ENCODE measurements around the gene LRRC72. TPM values are rescaled to one million over a fixed set of nuclear protein-coding genes. Genes with fewer than 3 reads are reported as not detected.

LRRC72 gene
- total and polyA plus RNA-seq, 12 donors = not detected

DNA sequence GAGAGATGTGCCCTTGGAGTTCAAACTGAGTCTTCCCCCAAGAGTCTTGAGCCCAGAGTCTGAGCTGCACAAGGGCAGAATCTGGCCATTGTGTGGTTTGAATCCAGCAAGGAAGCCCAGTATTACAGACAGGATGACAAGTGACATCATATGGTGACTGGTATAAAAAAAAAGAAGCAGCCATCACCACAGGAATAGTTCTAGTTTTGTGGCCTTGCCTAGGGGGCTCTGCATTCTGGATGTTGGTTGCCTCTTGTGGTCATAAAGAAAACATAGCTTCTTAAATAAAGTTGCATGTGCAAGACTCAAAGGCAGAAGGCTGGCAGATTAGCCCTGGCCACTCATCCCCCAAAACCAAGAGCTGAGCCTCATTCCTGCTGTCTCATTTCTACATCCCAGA, 16.8 kb upstream of the LRRC72 start:
- intact Hi-C loops (cut with DNase I) = no loop called here
- no peak overlapping the region for H3K27ac ChIP-seq
- no peaks in the 10 kb centered on the region for H3K36me3 ChIP-seq (replicated peaks in 1 of 2)
- TF ChIP-seq, protein P1, sequence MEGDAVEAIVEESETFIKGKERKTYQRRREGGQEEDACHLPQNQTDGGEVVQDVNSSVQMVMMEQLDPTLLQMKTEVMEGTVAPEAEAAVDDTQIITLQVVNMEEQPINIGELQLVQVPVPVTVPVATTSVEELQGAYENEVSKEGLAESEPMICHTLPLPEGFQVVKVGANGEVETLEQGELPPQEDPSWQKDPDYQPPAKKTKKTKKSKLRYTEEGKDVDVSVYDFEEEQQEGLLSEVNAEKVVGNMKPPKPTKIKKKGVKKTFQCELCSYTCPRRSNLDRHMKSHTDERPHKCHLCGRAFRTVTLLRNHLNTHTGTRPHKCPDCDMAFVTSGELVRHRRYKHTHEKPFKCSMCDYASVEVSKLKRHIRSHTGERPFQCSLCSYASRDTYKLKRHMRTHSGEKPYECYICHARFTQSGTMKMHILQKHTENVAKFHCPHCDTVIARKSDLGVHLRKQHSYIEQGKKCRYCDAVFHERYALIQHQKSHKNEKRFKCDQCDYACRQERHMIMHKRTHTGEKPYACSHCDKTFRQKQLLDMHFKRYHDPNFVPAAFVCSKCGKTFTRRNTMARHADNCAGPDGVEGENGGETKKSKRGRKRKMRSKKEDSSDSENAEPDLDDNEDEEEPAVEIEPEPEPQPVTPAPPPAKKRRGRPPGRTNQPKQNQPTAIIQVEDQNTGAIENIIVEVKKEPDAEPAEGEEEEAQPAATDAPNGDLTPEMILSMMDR (IDR thresholded peaks at IDR 0.05) = no peak
- TF ChIP-seq POLR2A (IDR thresholded peaks at IDR 0.05) = no peak
- H3K4me3 ChIP-seq = no peak overlapping the region
- no peaks in the 10 kb centered on the region for H3K9me3 ChIP-seq (replicated peaks in 1 of 3)
- no peaks in the 10 kb centered on the region for H3K27me3 ChIP-seq
- DNase-seq = no peak
- no peaks in the 10 kb centered on the region for H3K4me1 ChIP-seq (replicated peaks in 1 of 2)

DNA sequence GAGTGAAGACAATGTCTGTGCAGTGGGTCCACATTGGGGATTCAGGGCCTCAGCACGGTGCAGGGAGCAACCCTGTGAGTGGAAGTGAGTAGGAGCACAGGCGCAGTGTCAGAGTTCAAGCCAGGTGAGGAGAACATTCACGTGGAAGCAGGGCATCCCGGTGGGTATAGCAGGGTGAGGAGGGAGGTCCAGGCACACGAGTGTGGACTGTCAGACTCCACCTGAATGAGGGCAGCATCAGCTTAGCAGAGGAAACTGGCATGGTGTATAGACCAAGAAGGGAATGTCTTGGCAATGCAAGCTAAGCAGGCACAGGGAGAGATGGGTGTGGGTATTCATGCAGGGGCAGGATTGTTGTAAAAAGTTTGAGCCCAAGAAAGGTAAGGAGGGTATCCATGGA, 15.3 kb upstream of the LRRC72 start:
- no peak for TF ChIP-seq POLR2A (IDR thresholded peaks at IDR 0.05)
- TF ChIP-seq, protein P1 (IDR thresholded peaks at IDR 0.05) = no peak
- no peak overlapping the region for H3K4me3 ChIP-seq
- no peaks in the 10 kb centered on the region for H3K36me3 ChIP-seq (replicated peaks in 1 of 2)
- 66 to 85% (median 80%) methylated on average over 5 of the region's 5 CpGs for WGBS, 4 donors
- intact Hi-C loops (cut with DNase I) = no loop called here
- H3K27me3 ChIP-seq = no peaks in the 10 kb centered on the region
- no peaks in the 10 kb centered on the region for H3K9me3 ChIP-seq (replicated peaks in 1 of 3)
- DNase-seq = no peak
- H3K27ac ChIP-seq = no peak overlapping the region
- no peaks in the 10 kb centered on the region for H3K4me1 ChIP-seq (replicated peaks in 1 of 2)

DNA sequence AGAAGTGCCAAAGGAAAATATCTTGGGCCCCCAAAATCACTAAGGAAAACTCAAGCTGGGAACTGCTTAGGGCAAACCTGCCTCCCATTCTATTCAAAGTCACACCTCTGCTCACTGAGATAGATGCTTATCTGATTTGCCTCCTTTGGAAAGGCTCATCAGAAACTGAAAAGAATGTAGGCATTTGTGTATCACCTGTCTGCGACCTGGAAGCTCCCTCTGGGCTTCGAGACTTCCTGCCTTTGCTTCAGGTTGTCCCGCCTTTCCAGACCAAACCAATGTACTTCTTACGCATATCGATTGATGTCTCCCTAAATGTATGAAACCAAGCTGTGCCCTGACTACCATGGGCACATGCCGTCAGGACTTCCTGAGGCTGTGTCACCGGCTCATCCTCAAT, 14.5 kb upstream of the LRRC72 start:
- TF ChIP-seq, protein P1 (IDR thresholded peaks at IDR 0.05) = no peak
- TF ChIP-seq POLR2A (IDR thresholded peaks at IDR 0.05) = no peak
- 79 to 93% (median 88%) methylated on average over 7 of the region's 7 CpGs for WGBS, 4 donors
- Histone ChIP-seq H3K4me3 (no peak overlapping the region), H3K9me3 (replicated peaks in 1 of 3) (no peaks in the 10 kb centered on the region), H3K27me3 (no peaks in the 10 kb centered on the region), H3K27ac (no peak overlapping the region), H3K36me3 (replicated peaks in 1 of 2) (no peaks in the 10 kb centered on the region), H3K4me1 (replicated peaks in 1 of 2) (no peaks in the 10 kb centered on the region)
- no peak for DNase-seq
- intact Hi-C loops (cut with DNase I) = no loop called here

DNA sequence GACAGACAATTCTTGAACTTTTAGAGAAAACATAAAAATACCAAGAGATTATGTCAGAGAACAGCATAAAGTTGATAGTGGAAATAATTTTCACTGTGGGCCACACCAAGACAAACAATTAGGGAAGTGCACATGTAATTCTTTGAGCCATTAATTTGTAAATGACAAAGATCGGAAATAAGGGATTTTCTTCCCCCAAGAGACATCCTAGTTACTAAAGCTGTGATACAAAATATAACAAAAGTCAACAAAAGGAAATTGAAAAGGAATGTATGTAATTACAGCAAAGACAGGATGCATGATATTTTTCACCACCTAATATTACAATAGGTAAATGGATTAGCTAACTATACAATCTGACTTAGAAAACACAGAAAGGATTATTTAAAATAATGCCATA, 12.4 kb upstream of the LRRC72 start:
- no peaks in the 10 kb centered on the region for H3K36me3 ChIP-seq (replicated peaks in 1 of 2)
- H3K4me3 ChIP-seq = no peak overlapping the region
- H3K4me1 ChIP-seq (replicated peaks in 1 of 2) = no peaks in the 10 kb centered on the region
- 53 to 74% (median 65%) methylated on average over 1 of the region's 1 CpG for WGBS, 4 donors
- DNase-seq = no peak
- H3K27ac ChIP-seq = no peak overlapping the region
- H3K27me3 ChIP-seq = no peaks in the 10 kb centered on the region
- TF ChIP-seq, protein P1 (IDR thresholded peaks at IDR 0.05) = no peak
- no peak for TF ChIP-seq POLR2A (IDR thresholded peaks at IDR 0.05)
- no peaks in the 10 kb centered on the region for H3K9me3 ChIP-seq (replicated peaks in 1 of 3)
- intact Hi-C loops (cut with DNase I) = no loop called here
